ENCODE data around the gene TBL1XR1. TPM values are rescaled to one million over a fixed set of nuclear protein-coding genes. Genes with fewer than 3 reads are reported as not detected.
A peak's percentile ranks its signal among the peaks of the same experiment; 100 is the strongest.

TBL1XR1 gene
- total and polyA plus RNA-seq, 2 of the 4 experiments (the other 2 are of a cell fraction), result 25.2 to 170 TPM

- in situ Hi-C loops (cut with MboI; ENCODE audit: low sequenced_read_pairs), result loop anchor here (10.0 kb wide), 1 partner anchor 1142 kb away; no protein-coding TSS in a partner anchor
These were observed 14.9 kb downstream of the TBL1XR1 start for GRCh38 chr3:177182352-177182751.

More at GRCh38 chr3:177182352-177182751, 14.9 kb downstream of the TBL1XR1 start:
- Histone ChIP-seq H3K79me1 (ENCODE audit: low read depth in 1 of 2, low read length in 2 of 2) (peaks cover 4 to 56% of the 10 kb centered on the region in 2 experiments; a peak in 3 of 4 replicates), H2AK5ac (ENCODE audit: low read depth, low read length) (no peak overlapping the region), H3K4me1 (ENCODE audit: control insufficient read depth, insufficient read depth, low read length) (peaks cover 6% of the 10 kb centered on the region), H2BK120ac (ENCODE audit: low read depth, low read length) (no peak overlapping the region), H3K9ac (ENCODE audit: low read depth, low read length) (no peak overlapping the region), H3K4me3 (ENCODE audit: insufficient read depth, low read depth, low read length) (no peak overlapping the region), H2AK9ac (replicated peaks; ENCODE audit: low read depth, low read length, poor library complexity) (no peak overlapping the region), H3K36me3 (ENCODE audit: control insufficient read depth, insufficient read depth, low read length) (no peaks in the 10 kb centered on the region), H3K18ac (ENCODE audit: low read depth, low read length) (no peak overlapping the region), H3K56ac (ENCODE audit: extremely low read depth, insufficient read depth, low read length) (no peak overlapping the region), H2AFZ (replicated peaks; ENCODE audit: low read length, poor library complexity) (no peak overlapping the region), H2BK20ac (ENCODE audit: low read depth, low read length) (no peak overlapping the region), H2BK5ac (ENCODE audit: low read depth, low read length, poor library complexity, severe bottlenecking) (no peak overlapping the region), H3K4ac (ENCODE audit: low read depth, low read length) (no peak overlapping the region), H4K5ac (ENCODE audit: low read depth, low read length) (no peak overlapping the region), H3K23ac (ENCODE audit: low read depth, low read length) (0 out of 2 replicates have a peak overlapping the region, but pooled peaks have one; percentile 41), H3K4me2 (ENCODE audit: low read depth, low read length) (no peak overlapping the region), H4K20me1 (ENCODE audit: insufficient read depth, low read length) (peaks cover 96% of the 10 kb centered on the region), H3K9me3 (ENCODE audit: control insufficient read depth, insufficient read depth, low read length) (no peaks in the 10 kb centered on the region), H4K8ac (ENCODE audit: low read depth in 2 of 2, low read length in 2 of 2) (no peak overlapping the region; a peak in 1 of 4 replicates), H3K27me3 (ENCODE audit: control insufficient read depth, insufficient read depth, low read length) (no peaks in the 10 kb centered on the region), H3K27ac (ENCODE audit: insufficient read depth, low read length) (no peak overlapping the region), H3K14ac (replicated peaks; ENCODE audit: low read depth, low read length) (0 out of 2 replicates have a peak overlapping the region, but pooled peaks have one; percentile 45), H4K91ac (ENCODE audit: insufficient read depth, low read depth, low read length) (no peak overlapping the region), H2BK15ac (ENCODE audit: low read depth, low read length) (no peak overlapping the region), H3K9me1 (ENCODE audit: insufficient read depth, low read length) (peaks cover 10% of the 10 kb centered on the region)
- no CpG with 5 or more reads among the region's 1 CpG for WGBS, 2 experiments (ENCODE audit: extremely low coverage in 2 of 2, insufficient read length in 1 of 2)
- dilution Hi-C loops (cut with HindIII; ENCODE audit: low sequenced_read_pairs, unreplicated experiment) (no loop called here), intact Hi-C loops (cut with micrococcal nuclease) (no loop called here)
- ChIA-PET CTCF (no interaction called here), POLR2A (ENCODE audit: unreplicated experiment) (no interaction called here)
- DNase-seq, result peak; percentile 51
- peak; percentile 62; the same call in 1 of the 2 replicates for ATAC-seq (ENCODE audit: low read depth)
- TF ChIP-seq, protein P1, sequence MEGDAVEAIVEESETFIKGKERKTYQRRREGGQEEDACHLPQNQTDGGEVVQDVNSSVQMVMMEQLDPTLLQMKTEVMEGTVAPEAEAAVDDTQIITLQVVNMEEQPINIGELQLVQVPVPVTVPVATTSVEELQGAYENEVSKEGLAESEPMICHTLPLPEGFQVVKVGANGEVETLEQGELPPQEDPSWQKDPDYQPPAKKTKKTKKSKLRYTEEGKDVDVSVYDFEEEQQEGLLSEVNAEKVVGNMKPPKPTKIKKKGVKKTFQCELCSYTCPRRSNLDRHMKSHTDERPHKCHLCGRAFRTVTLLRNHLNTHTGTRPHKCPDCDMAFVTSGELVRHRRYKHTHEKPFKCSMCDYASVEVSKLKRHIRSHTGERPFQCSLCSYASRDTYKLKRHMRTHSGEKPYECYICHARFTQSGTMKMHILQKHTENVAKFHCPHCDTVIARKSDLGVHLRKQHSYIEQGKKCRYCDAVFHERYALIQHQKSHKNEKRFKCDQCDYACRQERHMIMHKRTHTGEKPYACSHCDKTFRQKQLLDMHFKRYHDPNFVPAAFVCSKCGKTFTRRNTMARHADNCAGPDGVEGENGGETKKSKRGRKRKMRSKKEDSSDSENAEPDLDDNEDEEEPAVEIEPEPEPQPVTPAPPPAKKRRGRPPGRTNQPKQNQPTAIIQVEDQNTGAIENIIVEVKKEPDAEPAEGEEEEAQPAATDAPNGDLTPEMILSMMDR (conservative IDR thresholded peaks at IDR 0.05; ENCODE audit: low read depth, low read length), result no peak
- TF ChIP-seq RCOR1 (IDR thresholded peaks at IDR 0.05; ENCODE audit: insufficient replicate concordance, low read length) (no peak), FOS (IDR thresholded peaks at IDR 0.05; ENCODE audit: low read depth, low read length) (no peak), CHD1 (IDR thresholded peaks at IDR 0.05; ENCODE audit: low read depth, low read length) (no peak), BHLHE40 (IDR thresholded peaks at IDR 0.05; ENCODE audit: low read depth, low read length) (no peak), RAD21 (IDR thresholded peaks at IDR 0.05; ENCODE audit: low read length) (no peak), POLR2A (IDR thresholded peaks at IDR 0.05; ENCODE audit: low read depth, low read length) (no peak), USF2 (IDR thresholded peaks at IDR 0.05; ENCODE audit: low read depth, low read length) (no peak), SMC3 (IDR thresholded peaks at IDR 0.05; ENCODE audit: low read depth, low read length) (no peak), CEBPB (IDR thresholded peaks at IDR 0.05; ENCODE audit: low read depth, low read length) (no peak), MXI1 (IDR thresholded peaks at IDR 0.05; ENCODE audit: borderline replicate concordance, low read depth, low read length) (no peak), NFE2L2 (IDR thresholded peaks at IDR 0.05; ENCODE audit: low read depth, low read length) (no peak), MAZ (IDR thresholded peaks at IDR 0.05; ENCODE audit: borderline replicate concordance, low read depth, low read length) (no peak), RFX5 (IDR thresholded peaks at IDR 0.05; ENCODE audit: low read depth, low read length) (no peak), ELK1 (IDR thresholded peaks at IDR 0.05; ENCODE audit: borderline replicate concordance, low read depth, low read length) (no peak), MAFK (IDR thresholded peaks at IDR 0.05; ENCODE audit: low read depth, low read length) (no peak)
- no TSS peak for BruUV-seq (replicated peaks)

All from IMR-90 (cell line).